ENCODE measurements around the gene RDH12. TPM values are rescaled to one million over a fixed set of nuclear protein-coding genes. Genes with fewer than 3 reads are reported as not detected.

RDH12 gene
- total and polyA plus RNA-seq, 9 of the 15 experiments (the other 6 are each of a cell fraction or from before 2014, with no cell fraction given) = 0.03 to 0.29 (median 0.07) TPM; not detected in 2

DNA sequence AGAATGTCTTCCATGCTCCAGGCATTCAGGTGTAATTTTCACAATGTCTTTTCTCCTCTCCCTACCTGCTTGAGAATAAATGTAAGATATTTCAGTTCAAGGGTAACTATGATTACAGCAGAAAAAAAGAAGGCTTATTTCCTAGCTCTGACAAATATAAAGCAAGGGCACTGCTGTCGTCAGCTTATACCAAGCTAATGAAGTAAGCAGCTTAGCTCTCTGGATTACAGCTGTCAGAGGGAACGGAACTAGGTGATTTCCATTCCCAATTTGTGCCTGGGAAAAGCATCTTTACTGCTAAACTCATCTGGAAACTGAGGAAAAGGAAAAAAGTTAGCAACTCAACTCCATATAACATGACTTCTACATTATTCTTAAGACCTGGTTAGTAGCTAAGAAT is 58.2 kb downstream of the RDH12 start (continued):
- TF ChIP-seq, protein P1, sequence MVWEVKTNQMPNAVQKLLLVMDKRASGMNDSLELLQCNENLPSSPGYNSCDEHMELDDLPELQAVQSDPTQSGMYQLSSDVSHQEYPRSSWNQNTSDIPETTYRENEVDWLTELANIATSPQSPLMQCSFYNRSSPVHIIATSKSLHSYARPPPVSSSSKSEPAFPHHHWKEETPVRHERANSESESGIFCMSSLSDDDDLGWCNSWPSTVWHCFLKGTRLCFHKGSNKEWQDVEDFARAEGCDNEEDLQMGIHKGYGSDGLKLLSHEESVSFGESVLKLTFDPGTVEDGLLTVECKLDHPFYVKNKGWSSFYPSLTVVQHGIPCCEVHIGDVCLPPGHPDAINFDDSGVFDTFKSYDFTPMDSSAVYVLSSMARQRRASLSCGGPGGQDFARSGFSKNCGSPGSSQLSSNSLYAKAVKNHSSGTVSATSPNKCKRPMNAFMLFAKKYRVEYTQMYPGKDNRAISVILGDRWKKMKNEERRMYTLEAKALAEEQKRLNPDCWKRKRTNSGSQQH (CRISPR knock-in tag; IDR thresholded peaks at IDR 0.05) = no peak
- TF ChIP-seq TEAD1 (CRISPR knock-in tag; IDR thresholded peaks at IDR 0.05) (no peak), ADNP (tag; IDR thresholded peaks at IDR 0.05) (no peak)

DNA sequence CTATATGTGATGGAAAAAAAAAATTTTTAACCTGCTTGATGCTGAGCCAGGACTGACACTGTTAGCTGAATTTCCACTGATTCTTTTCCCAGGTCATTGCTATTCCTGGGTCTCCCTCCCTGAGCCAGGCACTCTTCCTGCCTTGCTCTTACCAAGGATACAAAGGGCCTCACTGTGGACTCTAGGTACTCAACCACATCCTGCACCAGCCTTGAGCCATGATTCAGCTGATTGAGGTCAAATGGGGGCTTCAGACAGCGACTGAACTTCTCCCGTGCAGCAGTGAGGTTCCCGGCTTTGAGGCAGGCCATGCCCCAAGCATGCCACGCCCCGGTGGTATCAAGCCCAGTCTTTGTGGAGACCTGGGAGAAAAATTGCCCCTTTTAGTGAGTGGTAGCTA is 60.4 kb downstream of the RDH12 start:
- 79% methylated on average over 5 of the region's 5 CpGs for WGBS (ENCODE audit: insufficient coverage, low coverage, missing lambda C conversion rate)
- DNase-seq (ENCODE audit: extremely low read depth in 1 of 4, low spot score in 3 of 4) = no peak
- no peak for FAIRE-seq
- Histone ChIP-seq H3K9me1 (ENCODE audit: control insufficient read depth, insufficient read depth, low read length) (no peaks in the 10 kb centered on the region), H3K27ac (ENCODE audit: extremely low read depth, low read depth, low read length) (no peak overlapping the region), H3K4me2 (ENCODE audit: insufficient read depth, low read length) (no peak overlapping the region), H3K4me3 (no peak overlapping the region), H3K36me3 (ENCODE audit: control insufficient read depth, insufficient read depth, low read length) (peaks cover 35% of the 10 kb centered on the region; the same call in 2 of the 3 replicates), H3K79me2 (ENCODE audit: control insufficient read depth, insufficient read depth, low read length) (no peaks in the 10 kb centered on the region), H3K27me3 (ENCODE audit: control insufficient read depth in 2 of 2, insufficient read depth in 2 of 2, low read length in 2 of 2) (no peaks in the 10 kb centered on the region), H3K4me1 (replicated peaks in 1 of 2; ENCODE audit: control insufficient read depth in 2 of 2, insufficient read depth in 2 of 2, low read length in 2 of 2) (no peaks in the 10 kb centered on the region), H3K9ac (ENCODE audit: insufficient read depth in 1 of 2, low read depth in 2 of 2, low read length in 2 of 2) (no peak overlapping the region; a peak in 1 of 4 replicates), H4K20me1 (replicated peaks; ENCODE audit: control insufficient read depth, insufficient read depth, low read length) (no peaks in the 10 kb centered on the region), H2AFZ (ENCODE audit: low read depth, low read length) (no peak overlapping the region), H3K9me3 (replicated peaks; ENCODE audit: control insufficient read depth, insufficient read depth, low read depth, low read length) (no peaks in the 10 kb centered on the region)
- no TSS peak for BruUV-seq (replicated peaks)
- in situ Hi-C loops (cut with MboI) = no loop called here
- ChIA-PET POLR2A (interaction anchor here (1.2 kb wide), 2 partner anchors 66 to 152 kb away, joined by 3 to 4 read pairs; partner anchors contain the start of gene RDH11), CTCF (ENCODE audit: low intra/inter-chr PET ratio) (no interaction called here)
- no peak for ATAC-seq
- intact Hi-C loops (cut with micrococcal nuclease) = no loop called here
- no peak for TF ChIP-seq VEZF1 (CRISPR knock-in tag; IDR thresholded peaks at IDR 0.05)
- TF ChIP-seq SREBF1 (IDR thresholded peaks at IDR 0.05; ENCODE audit: borderline replicate concordance, low read depth, low read length) = no peak
- TF ChIP-seq NFIC (IDR thresholded peaks at IDR 0.05) = no peak
- no peak for TF ChIP-seq ZNF584 (CRISPR knock-in tag; IDR thresholded peaks at IDR 0.05; ENCODE audit: low read depth)
- TF ChIP-seq ELF2 (CRISPR knock-in tag; IDR thresholded peaks at IDR 0.05) = no peak
- TF ChIP-seq, protein P2, sequence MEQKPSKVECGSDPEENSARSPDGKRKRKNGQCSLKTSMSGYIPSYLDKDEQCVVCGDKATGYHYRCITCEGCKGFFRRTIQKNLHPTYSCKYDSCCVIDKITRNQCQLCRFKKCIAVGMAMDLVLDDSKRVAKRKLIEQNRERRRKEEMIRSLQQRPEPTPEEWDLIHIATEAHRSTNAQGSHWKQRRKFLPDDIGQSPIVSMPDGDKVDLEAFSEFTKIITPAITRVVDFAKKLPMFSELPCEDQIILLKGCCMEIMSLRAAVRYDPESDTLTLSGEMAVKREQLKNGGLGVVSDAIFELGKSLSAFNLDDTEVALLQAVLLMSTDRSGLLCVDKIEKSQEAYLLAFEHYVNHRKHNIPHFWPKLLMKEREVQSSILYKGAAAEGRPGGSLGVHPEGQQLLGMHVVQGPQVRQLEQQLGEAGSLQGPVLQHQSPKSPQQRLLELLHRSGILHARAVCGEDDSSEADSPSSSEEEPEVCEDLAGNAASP (IDR thresholded peaks at IDR 0.05) = no peak
- TF ChIP-seq ZBTB1 (CRISPR knock-in tag; IDR thresholded peaks at IDR 0.05; ENCODE audit: borderline replicate concordance, low read depth) = no peak
- TF ChIP-seq EP400 (IDR thresholded peaks at IDR 0.05) = no peak
- TF ChIP-seq ZNF124 (CRISPR knock-in tag; IDR thresholded peaks at IDR 0.05) = no peak
- no peak for TF ChIP-seq NFE2L1 (tag; IDR thresholded peaks at IDR 0.05; ENCODE audit: borderline replicate concordance, low read depth)
- TF ChIP-seq, protein P3, sequence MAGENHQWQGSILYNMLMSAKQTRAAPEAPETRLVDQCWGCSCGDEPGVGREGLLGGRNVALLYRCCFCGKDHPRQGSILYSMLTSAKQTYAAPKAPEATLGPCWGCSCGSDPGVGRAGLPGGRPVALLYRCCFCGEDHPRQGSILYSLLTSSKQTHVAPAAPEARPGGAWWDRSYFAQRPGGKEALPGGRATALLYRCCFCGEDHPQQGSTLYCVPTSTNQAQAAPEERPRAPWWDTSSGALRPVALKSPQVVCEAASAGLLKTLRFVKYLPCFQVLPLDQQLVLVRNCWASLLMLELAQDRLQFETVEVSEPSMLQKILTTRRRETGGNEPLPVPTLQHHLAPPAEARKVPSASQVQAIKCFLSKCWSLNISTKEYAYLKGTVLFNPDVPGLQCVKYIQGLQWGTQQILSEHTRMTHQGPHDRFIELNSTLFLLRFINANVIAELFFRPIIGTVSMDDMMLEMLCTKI (IDR thresholded peaks at IDR 0.05; ENCODE audit: partially characterized antibody) = no peak
- TF ChIP-seq PTBP1 (IDR thresholded peaks at IDR 0.05; ENCODE audit: low read depth, low read length) = no peak
- no peak for TF ChIP-seq TAF7 (tag; IDR thresholded peaks at IDR 0.05)
- TF ChIP-seq GATAD2B (IDR thresholded peaks at IDR 0.05; ENCODE audit: borderline replicate concordance) = no peak

Data from K562 (cell line).